ENCODE results near the gene LAPTM5.

GRCh38 chr1:30712583-30712982 is 45.0 kb downstream of the LAPTM5 start:
- TF ChIP-seq TAF1 (IDR thresholded peaks at IDR 0.05; ENCODE audit: borderline replicate concordance, low read depth, low read length), result no peak
- TF ChIP-seq POLR2A (IDR thresholded peaks at IDR 0.05; ENCODE audit: low read depth, low read length), result no peak
